Activated CD8-positive, alpha-beta memory T cell treated with anti-CD3 and anti-CD28 coated beads, Interleukin-2, amount 50 U/mL, for 48 hours (primary cell): ENCODE data around the gene HERC2.
"Not testable (repeated sequence)": the region's sequence is repeated elsewhere in the genome, so short reads cannot be mapped to it uniquely, and the experiment has no call there.

Experiments
- DNase-seq: peaks from one replicate; pipeline ENCODE4 v3.0.0-alpha.2; 2020

Gene HERC2, protein sequence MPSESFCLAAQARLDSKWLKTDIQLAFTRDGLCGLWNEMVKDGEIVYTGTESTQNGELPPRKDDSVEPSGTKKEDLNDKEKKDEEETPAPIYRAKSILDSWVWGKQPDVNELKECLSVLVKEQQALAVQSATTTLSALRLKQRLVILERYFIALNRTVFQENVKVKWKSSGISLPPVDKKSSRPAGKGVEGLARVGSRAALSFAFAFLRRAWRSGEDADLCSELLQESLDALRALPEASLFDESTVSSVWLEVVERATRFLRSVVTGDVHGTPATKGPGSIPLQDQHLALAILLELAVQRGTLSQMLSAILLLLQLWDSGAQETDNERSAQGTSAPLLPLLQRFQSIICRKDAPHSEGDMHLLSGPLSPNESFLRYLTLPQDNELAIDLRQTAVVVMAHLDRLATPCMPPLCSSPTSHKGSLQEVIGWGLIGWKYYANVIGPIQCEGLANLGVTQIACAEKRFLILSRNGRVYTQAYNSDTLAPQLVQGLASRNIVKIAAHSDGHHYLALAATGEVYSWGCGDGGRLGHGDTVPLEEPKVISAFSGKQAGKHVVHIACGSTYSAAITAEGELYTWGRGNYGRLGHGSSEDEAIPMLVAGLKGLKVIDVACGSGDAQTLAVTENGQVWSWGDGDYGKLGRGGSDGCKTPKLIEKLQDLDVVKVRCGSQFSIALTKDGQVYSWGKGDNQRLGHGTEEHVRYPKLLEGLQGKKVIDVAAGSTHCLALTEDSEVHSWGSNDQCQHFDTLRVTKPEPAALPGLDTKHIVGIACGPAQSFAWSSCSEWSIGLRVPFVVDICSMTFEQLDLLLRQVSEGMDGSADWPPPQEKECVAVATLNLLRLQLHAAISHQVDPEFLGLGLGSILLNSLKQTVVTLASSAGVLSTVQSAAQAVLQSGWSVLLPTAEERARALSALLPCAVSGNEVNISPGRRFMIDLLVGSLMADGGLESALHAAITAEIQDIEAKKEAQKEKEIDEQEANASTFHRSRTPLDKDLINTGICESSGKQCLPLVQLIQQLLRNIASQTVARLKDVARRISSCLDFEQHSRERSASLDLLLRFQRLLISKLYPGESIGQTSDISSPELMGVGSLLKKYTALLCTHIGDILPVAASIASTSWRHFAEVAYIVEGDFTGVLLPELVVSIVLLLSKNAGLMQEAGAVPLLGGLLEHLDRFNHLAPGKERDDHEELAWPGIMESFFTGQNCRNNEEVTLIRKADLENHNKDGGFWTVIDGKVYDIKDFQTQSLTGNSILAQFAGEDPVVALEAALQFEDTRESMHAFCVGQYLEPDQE (N-terminal part only)

DNA sequence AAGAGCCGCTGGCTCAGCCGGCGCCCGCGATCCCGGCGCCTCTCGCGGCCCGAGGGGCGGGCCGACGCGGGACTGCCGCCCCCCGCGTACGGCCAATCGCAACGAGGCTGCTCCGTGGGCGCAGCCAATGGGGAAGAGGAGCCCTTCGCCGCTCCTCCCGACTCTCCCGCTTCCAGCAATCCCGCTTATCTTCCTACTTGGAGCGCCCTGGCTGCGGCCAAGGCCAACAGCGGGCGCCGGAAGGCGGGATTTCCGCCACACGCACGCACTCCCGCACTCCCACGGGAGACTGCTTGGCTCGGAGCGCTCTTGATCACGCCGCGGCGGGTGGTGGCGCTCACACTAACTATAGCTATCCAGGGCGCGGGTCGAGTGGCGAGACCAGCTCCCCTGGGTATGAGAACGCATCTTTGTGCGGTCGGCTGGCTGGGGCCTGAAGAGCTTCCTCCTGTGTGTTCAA lies at the start of gene HERC2:
Gene HERC2 (minus strand): TSS at position 51 of the 460 bp plus-strand sequence. CDS start 746 bp downstream, outside the sequence.
- DNase-seq: not testable (repeated sequence)

DNA sequence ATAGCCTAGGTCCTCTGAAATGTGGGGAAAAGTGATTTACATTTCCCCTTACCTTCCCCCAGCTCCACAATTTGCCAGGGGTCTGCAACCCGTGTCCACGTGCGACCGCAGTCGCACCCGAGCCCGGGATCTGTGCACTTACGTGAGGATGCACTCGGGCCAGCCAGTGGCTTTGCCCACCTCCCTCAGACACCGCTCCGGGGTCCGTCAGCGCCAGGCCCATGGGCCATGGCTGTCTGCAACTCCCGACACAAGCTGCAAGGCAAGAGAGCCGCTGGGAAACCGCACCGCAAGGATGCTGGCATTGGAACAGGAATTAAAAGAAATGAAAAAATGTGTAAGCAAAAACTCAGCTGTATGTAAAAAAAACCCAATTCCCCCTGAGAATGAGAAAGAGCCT lies 43.5 kb upstream of the HERC2 start:
- not testable (repeated sequence) for DNase-seq

DNA sequence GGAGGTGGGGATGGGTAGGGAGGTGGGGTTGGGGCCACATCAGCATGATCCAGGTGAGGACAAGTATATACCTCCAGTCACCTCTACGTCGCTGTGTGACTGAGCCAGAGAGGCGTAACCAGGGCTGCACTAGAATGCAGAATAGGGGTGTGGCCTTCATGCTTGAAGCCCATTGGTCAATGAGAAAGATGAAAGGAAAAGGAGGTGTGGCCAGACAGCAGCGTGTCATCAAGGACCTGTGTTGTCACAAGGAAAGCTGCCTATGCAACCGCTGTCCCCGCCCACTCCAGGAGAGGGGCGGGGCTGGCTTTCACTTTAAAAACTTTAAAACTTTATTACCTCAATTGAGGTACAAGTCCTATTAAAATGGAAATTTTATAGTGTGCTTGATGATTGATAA lies 36.0 kb upstream of the HERC2 start, which contains the start of gene GOLGA6L24:
Gene GOLGA6L24 (minus strand): TSS at position 101 of the 400 bp plus-strand sequence. CDS start 61 bp downstream, at position 40.
- DNase-seq: not testable (repeated sequence)

DNA sequence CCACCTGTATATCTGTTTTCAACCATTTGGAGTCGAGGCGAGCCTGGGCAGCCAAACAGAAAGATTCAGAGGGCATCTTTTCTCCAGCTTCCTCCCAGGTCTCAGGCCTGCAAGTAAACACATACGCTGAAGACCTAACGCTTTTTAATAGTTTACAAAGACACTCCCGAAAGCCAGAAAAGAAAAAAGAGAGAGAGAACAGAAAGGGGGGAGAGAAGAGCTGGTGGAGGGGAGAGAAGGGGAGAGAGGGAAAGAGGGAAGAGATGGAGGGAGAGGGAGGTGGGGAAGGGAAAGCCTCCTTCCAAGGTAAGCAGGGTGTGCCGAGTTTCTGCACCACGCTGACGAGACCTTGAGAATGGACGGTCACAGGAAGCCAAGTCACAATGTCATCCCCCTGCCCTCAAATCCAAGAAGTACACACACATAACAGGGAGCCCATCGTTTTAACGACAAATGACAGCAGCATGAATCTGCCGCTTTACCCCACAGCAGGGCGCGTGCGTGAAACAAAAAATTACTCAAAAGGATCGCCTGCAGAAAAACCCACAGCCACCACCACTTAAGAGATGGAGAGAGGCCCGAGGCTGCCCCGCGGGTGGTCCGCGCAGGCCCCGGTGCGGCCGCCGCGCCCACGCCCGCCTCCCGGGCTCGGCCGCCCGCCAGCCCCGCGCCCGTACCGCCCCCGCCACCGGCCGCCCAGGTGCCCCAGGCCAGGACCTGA lies 461 bp downstream of the HERC2 start:
- DNase-seq: peak; percentile 56

DNA sequence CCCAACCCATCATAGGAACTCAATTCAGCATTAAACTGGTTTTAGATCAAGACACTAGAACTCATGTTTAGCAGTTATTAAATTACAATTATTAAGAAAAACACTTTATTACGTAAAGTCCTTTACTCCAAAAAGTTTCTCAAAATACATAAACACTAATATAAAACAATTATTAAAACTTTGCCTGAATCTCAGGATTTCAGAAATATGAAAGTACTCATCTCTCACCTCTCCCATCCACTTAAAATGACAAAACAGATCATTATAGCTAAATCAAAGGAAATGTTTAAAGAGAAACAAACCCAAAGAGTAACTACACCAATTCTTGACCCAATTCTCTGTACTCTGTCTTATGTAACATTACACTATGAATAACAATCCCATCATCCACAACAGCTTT lies 2.3 kb downstream of the HERC2 start:
- not testable (repeated sequence) for DNase-seq

DNA sequence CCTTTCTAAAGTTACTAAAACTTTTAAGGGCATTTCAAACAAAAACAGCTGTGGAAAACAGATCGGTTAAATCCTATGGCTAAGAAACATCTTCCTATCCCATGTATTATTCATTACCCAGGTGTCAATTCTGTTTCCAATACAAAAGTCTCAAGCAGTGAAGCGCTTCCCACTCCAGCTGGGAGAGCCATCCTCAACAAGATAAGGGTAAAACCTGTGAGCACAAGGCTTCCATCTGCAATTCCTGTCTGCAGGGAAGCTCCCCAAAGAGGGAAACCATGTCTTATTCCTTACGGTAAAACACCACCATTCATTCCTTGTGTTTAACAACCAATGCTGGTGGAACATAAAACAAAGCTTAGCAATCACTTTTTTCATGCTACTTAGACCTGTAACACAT lies 3.2 kb downstream of the HERC2 start:
- not testable (repeated sequence) for DNase-seq

DNA sequence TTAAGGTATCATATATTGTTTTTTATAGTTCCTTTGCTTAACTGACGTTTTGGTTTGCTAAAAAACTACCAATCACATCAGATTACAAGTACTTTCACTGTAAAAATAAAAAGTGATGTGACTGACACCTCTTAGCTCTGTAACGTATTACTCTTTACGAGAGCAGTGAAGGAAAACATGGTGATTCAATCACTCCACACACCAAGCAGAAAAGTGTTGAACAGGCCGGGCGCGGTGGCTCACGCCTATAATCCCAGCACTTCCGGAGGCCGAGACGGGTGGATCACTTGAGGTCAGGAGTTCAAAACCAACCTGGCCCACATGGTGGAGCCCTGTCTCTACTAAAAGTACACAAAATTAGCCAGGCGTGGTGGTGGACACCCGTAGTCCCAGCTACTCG lies 3.9 kb downstream of the HERC2 start:
- DNase-seq: not testable (repeated sequence)

DNA sequence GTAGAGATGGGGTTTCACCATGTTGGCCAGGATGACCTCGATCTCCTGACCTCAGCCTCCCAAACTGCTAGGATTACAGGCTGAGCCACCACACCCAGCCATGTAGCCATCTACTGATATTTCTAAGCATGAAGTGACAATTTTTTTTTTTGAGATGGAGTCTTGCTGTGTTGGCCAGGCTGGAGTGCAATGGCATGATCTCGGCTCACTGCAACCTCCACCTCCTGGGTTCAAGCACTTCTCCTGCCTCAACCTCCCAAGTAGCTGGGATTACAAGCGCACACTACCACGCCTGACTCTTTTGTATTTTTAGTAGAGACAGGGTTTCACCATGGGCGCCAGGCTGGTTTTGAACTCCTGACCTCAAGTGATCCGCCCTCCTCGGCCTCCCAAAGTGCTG lies 5.0 kb downstream of the HERC2 start:
- not testable (repeated sequence) for DNase-seq

DNA sequence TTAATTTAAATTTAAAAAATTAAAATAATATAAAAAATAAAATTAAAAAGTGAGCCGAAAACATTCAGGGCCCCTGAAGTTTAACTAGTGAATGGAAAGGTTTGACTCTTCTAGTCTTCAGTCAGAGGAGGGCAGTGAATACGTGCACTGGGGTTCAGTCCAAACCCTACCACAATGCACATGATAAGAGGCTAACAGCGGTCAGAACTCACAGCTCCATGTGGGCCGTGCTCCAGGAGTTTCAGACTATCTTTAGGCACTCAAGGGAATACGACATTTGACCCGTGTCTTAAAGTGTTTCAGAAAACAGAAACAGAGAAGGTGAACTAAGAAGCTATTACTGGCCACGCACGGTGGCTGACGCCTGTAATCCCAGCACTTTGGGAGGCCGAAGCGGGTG lies 11.5 kb downstream of the HERC2 start:
- DNase-seq: not testable (repeated sequence)

DNA sequence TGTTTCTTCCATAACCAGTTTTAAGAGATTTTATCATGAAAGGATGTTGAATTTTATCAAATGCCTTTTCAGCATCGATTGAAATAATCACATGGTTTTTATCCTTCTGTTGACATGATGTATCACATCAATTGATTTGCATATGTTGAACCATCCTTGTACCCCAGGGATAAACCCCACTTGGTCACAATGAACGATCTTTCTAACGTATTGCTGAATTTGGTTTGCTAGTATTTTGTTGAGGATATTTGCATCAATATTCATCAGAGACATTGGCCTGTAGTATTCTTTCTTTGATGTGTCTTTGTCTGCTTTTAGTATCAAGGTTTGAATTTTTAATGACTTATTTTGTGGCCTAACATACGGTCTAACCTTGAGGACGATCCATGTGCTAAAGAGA lies 13.3 kb downstream of the HERC2 start:
- DNase-seq: not testable (repeated sequence)

DNA sequence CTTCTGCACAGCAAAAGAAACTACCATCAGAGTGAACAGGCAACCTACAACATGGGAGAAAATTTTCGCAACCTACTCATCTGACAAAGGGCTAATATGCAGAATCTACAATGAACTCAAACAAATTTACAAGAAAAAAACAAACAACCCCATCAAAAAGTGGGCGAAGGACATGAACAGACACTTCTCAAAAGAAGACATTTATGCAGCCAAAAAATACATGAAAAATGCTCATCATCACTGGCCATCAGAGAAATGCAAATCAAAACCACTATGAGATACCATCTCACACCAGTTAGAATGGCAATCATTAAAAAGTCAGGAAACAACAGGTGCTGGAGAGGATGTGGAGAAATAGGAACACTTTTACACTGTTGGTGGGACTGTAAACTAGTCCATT lies 16.3 kb downstream of the HERC2 start:
- DNase-seq: not testable (repeated sequence)

DNA sequence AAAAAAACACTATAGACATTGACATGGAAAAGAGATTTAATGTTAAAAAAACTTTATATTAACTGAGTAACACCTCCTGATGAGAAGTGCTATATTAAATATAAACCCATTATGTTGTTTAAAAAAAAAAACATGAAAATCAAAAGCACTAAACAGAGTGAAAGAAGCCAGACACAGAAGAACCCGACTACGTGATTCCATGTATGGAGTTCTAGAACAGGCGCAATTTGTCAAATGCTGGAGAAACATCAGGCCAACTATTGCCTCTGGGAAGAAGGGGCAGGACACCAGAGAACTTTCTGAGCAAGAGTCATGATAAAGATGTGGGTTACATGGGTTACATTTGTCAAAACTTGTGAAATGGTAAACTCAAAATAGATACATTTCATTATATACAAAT lies 24.5 kb downstream of the HERC2 start:
- DNase-seq: not testable (repeated sequence)

DNA sequence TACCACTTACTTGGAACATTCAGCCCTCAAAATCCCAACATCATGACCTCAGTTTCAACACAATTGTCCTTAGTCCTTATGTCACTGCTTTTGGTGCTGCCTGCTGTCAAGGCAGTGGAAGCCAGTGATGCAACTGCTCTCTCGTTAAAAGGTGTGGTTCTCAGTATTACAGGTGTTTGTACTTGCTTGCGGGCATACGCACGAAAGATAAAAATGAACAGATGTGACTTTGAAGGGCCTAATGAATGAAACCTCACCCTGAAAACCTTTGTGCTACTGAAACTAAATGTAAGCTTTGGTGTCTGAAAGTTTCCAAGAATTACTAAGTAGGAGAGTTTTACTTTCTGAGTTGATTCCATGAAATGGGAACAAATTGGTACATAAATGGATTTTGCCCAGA lies 25.2 kb downstream of the HERC2 start:
- not testable (repeated sequence) for DNase-seq

DNA sequence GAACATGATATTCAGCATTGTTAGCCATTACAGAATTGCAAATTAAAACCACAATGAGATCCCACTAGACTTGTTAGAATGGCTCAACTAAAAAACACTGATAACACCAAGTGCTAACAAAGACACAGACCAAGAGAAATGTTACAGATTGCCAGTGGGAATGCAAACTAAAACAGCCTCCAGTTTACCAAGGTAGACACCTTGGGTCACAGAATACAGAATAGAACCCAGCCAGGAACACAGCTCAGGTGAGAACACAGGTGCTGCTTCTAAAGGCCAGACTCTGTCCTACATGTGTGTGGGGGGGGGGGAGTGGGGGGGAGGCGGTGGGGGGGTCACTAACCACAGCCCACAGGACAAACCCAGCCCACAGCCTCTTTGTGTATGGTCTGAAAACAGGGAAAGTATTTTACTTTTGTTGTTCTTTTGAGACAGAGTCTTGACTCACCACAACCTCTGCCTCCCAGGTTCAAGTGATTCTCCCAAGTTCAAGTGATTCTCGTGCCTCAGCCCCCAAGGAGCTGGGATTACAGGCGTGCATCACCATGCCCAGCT lies 26.9 kb downstream of the HERC2 start:
- DNase-seq: not testable (repeated sequence)

DNA sequence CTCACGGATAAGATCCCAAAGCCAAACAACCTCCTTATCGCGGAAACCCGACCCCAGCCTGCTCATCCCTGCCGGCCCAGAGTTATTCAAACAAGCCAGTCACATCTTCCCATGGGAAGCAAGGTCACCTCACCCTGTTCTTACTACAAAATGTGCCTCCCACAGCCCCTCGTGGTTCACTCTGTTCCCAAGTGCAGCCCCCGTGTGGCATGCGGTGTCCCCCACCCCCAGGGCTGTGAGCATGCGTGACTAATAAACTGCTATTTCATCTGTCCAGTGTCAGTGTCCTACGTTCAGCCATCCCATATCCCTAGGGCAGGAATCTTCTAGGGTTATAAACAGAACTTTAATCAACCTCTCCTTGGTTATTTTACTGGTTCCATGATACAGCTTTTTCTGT lies 27.4 kb downstream of the HERC2 start:
- not testable (repeated sequence) for DNase-seq

DNA sequence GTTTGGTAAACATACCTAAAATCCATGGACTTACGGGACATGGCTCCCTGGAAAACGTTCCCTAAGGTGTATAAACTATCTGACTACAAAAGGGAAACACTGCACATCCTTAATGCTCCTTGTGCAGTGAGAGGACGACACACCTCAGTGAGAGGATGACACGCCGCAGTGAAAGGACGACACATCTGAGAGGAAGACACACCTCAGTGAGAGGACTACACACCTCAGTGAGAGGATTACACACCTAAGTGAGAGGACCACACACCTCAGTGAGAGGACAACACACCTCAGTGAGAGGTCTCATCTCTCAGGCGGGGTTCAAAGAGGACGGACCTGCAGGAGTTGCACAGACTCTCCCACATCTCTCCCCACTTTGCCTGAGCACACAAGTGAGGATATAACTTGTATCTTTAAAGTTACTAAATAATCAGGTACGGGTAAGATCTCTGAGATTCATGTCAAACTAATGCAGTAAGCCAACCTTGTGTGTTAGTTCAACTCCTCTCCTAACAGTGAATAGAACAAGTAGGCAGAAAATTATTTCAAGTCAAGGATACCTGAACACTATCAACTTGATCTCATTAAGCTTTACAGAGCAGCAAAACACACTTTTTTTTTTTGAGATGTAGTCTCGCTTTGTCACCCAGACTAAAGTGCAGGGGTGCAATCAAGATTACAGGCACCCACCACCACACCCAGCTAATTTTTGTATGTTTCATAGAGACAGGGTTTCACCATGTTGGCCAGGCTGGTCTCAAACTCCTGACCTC lies 32.1 kb downstream of the HERC2 start:
- DNase-seq: no peak

DNA sequence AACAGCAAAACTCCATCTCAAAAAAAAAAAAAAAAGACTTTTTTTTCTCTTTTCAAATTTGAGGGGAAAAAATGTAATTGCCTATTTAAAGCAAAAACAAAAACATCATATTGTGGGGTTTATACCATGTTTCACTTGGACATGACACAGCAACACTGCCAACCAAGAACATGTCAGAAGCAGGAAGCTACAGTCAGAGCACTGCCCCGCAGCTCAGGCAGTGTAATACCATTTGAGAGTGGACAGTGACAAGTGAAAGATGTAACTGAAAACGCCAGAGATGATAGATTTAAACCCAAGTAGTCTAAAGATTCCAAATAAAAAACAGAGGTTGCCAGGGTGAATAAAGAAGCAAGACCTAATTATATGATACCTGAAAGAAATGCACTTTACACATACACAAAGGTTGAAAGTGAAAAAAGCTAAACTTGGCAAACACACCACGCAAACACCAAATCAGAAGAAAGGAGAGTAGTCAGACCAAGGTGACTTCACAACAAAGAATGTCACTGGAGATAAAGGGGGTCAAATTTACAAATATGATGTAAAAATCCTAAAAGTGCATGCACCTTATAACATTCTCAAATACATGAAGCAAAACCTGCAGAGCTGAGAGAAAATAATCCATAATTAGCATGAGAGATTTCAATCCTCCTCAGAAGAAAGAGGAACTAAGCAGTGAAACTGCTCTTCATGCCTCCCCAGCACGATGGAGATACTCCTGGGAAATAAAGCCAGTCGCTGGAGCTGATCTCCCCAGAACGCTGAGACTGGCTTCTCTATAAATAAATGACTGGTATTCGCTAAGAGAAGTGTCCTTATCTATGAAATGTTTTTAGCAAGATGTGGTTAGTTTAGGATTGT lies 32.9 kb downstream of the HERC2 start:
- DNase-seq: not testable (repeated sequence)

DNA sequence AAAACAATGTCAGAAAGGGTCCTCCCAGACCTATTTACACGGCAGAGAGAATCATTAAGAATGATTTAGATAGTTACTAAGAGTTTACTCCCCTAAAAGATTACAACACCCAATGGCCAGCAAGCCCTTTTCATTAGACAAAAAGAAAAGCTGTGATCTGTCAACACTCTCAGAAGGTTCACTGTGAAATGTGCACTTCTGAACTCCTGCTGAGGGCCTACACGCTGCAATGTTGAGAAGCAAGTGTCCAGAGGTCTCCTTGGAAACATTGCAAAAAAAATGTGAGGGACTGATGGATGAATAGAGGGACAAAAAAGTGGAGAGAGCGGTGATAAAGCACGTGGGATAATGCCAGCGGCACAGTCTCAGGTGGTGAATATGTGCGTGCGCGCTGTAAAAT lies 35.3 kb downstream of the HERC2 start:
- DNase-seq: not testable (repeated sequence)

DNA sequence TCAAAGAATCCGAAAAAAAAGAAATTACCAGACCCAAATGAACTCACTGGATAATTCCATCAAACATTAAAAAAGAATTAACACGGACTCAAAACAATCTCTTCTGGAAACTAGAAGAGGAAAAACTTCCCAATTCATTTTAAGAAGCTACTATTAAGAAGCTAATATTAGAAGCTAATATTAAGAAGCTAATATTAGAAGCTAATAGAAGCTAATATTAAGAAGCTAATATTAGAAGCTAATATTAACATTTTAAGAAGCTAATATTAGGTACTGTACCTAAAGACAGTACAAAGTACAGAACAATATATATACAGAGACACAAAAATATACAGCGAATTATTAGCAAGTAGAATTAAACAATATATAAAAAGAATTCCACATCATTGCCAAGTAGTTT lies 35.9 kb downstream of the HERC2 start:
- no peak for DNase-seq

DNA sequence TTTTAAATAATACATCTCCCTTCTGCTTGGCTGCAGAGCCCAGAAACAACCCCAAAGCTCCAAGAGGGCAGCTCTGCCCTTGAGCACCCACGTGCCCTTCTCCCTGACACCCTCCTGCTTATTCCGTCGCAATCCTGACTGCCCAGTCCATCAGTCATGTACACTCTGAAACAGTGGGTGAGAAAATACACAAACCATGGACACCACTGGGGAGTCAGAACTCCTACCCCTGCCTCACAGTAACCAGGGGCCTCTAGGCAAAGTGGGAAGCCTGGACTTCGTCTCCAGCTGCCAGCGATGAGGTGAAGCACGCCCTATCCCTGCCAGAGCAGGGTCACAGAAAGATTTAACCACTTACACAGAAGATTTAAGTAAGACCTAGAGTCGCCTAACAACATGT lies 40.1 kb downstream of the HERC2 start:
- no peak for DNase-seq
